Fibroblast of mammary gland (primary cell): ENCODE data around the gene TXNL4A.

Source experiments
- DNase-seq: peaks from one replicate; pipeline ENCODE4 v3.0.0-alpha.2; 2010; ENCODE audit warnings: low read depth
- H3K4me3 ChIP-seq: 2 replicates; pipeline ENCODE4 v1.5.1; 2011; ENCODE audit warnings: low read depth, mild to moderate bottlenecking, low read length, moderate library complexity; ENCODE audit not compliant: control insufficient read depth
- TF ChIP-seq, protein P1 (sequence below): conservative IDR thresholded peaks from 2 replicates; pipeline ENCODE4 v1.5.1; 2011; ENCODE audit warnings: low read depth, low read length, inconsistent platforms; ENCODE audit not compliant: control insufficient read depth, insufficient read depth

The TXNL4A gene

DNA sequence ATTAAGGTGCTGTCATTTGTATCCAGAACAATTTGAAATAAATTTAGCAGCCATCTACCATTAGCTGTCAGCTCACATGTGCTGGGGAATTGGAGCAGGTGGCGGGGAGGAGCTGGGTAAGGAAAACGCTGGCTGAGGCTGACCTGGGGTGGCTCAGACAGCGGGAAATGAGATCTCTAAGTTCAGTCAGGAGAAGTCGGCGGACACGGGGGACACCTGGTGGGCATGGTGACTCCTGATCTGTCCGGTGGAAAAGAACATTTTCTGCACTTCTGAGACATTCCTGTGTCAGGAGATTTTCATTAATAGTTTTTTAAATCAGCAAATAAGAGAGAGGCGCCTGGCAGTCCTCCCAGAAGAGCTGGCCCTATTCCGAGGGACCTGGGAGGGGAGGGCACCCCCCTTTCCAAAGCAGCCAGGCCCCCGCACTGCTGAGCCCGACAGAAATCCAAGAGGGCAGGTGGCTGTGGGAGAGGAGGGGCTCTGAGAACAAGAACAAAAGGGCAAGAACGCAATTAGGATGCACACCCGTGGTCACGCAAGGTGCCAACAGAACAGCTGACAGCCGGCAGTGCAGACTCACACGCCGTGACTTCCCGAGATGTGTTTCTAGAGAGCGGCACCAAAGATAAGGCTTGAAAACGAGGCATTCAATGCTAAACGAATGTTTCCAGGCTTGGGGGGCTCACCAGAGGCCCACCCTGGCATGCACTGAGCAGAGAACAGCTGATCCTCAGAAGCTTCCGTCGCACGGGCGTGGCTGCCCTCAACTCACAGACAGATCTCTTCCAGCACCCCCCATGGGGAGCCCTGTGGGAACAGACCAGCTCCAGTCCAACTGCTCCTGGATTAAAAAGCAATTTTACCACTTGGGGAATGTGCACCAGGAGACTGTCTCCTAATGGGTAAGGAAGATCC, 63.3 kb downstream of the TXNL4A start:
- H3K4me3 ChIP-seq = no peak overlapping the region
- TF ChIP-seq, protein P1, sequence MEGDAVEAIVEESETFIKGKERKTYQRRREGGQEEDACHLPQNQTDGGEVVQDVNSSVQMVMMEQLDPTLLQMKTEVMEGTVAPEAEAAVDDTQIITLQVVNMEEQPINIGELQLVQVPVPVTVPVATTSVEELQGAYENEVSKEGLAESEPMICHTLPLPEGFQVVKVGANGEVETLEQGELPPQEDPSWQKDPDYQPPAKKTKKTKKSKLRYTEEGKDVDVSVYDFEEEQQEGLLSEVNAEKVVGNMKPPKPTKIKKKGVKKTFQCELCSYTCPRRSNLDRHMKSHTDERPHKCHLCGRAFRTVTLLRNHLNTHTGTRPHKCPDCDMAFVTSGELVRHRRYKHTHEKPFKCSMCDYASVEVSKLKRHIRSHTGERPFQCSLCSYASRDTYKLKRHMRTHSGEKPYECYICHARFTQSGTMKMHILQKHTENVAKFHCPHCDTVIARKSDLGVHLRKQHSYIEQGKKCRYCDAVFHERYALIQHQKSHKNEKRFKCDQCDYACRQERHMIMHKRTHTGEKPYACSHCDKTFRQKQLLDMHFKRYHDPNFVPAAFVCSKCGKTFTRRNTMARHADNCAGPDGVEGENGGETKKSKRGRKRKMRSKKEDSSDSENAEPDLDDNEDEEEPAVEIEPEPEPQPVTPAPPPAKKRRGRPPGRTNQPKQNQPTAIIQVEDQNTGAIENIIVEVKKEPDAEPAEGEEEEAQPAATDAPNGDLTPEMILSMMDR = no peak
- DNase-seq = no peak

DNA sequence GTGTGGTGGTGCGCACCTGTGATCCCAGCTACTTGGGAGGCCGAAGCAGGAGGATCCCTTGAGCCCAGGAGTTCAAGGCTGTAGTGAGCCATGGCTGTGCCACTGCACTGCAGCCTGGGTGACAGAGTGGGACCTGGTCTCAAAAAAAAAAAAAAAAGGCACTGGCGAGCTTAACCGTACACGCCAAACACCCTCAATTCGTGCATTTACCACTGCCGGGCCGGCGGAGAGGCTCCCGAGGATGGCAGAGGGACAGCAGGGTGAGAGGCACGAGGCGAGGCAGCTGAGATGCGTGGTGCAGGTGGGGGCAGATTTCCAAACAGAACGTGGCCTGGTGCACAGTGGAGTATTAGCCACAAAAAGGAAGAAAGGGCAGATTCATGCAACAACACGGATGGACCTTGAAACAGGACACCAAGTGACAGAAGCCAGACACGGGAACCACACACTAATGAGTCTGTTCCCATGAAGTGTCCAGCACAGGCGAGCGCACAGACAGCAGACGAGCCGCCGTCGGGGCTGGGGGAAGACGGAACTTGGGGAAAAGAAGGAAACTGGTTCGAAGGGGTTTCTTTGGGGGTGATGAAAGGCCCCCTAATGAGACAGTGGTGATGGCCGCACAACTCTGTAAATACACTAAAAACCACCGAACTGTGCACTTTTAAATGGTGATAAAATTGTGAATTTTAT, 64.3 kb downstream of the TXNL4A start:
- DNase-seq = no peak
- no peak overlapping the region for H3K4me3 ChIP-seq
- TF ChIP-seq, protein P1 = no peak

DNA sequence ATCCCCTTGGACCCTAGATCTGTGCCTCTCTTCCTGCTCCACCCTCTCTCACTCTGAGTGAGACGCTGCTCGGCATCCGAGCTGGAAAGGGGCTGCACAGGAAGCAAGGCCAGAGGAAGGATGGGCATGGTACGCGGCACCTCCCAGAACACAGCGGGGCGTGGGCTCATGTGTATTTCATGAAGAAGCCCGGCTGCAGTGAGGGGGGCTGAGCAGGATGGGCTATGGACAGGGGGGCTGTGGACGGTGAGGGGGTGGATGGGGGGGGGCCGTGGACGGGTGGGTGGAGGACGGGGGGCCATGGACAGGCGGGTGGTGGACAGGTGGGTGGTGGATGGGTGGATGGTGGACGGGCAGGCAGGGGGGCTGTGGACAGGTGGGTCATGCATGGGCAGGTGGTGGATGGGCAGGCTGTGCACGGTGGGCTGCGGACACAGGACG, 65.4 kb downstream of the TXNL4A start:
- TF ChIP-seq, protein P1 = no peak
- no peak overlapping the region for H3K4me3 ChIP-seq
- no peak for DNase-seq

DNA sequence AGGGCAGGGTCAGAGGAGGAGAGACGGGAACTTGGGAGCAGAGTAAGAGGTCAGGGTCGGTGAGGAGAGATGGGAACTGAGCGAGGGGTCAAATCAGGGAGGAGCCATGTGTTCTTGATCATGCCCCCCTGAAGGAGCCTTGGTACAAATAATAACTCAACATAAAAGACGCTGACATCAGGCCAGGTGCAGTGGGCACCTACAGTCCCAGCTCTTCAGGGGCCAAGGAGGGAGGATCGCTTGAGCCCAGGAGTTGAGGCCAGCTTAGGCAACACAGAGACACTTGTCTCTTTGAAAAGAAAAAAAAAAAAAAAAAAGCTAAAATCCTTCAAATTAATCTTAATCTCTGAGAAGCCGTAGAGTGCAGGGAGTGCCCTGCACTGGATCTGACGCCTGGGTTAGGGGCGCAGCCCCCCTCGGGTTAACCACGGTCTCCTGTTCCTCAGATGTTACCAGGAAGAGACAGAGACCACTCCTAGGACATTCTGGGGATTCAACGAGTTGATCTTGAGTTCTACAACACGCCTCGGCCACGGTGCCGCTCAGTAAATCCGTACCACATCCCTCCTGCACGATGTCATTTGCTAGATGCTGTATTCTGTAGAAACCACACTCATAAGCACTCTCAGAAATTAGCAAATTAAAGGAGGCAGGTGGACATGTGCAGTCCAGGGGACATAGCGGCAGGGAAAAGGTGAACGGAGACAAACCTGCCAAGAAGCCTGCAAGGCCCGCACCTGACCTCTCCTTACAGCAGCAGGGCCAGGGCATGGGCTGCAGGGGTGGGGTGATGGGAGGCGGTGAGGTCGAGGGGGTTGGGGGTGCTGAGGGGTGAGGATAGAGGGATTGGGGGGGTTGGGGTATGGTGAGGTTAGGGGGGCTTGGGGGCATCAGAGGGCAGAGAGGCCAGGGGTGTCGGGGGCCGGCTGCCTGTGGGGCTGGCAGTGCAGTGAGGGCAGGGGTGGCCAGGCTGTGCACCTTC, 66.1 kb downstream of the TXNL4A start:
- no peak for DNase-seq
- H3K4me3 ChIP-seq = no peak overlapping the region

More for the DNA sequence above, 66.1 kb downstream of the TXNL4A start:
- TF ChIP-seq, protein P1 = no peak
